Testis (tissue), 2 donors: ENCODE measurements around the gene MAST4.

Experiments
- POLR2A ChIP-seq: fragments of 450-650 bp; IDR thresholded peaks from one replicate; pipeline ENCODE4 v1.6.1; 2017; ENCODE audit warnings: antibody characterized with exemption, mild to moderate bottlenecking, moderate library complexity
- TF ChIP-seq, protein P1 (sequence below), 3 experiments: fragments of 450-650 bp in 2 of 3; fragments of 200-600 bp in 1 of 3; sonication (generic) in 1 of 3; IDR thresholded peaks; one replicate each; pipeline ENCODE4 v1.5.1; 2016 to 2019; ENCODE audit warnings: antibody characterized with exemption in 3 of 3, mild to moderate bottlenecking in 2 of 3, moderate library complexity in 1 of 3

DNA sequence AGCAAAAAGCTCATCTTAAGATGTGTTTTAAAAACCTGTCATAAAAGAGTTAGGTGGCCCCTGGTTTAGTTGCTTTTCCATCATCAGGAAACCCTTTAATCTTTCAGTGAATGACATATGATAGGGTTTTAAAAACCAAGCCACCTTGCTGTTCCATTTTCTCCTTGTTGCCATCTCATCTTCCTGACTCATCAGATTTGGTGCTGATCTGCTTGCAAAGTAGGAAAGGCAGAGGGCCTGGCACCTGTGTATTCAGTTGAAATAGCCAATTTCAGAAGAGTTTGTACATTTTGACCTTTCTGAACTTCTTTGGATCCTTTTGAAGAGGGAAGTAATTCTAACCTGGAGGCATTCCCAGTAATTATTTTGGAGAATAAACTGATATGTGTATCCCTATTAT is 327.7 kb downstream of the MAST4 start:
- TF ChIP-seq, protein P1, sequence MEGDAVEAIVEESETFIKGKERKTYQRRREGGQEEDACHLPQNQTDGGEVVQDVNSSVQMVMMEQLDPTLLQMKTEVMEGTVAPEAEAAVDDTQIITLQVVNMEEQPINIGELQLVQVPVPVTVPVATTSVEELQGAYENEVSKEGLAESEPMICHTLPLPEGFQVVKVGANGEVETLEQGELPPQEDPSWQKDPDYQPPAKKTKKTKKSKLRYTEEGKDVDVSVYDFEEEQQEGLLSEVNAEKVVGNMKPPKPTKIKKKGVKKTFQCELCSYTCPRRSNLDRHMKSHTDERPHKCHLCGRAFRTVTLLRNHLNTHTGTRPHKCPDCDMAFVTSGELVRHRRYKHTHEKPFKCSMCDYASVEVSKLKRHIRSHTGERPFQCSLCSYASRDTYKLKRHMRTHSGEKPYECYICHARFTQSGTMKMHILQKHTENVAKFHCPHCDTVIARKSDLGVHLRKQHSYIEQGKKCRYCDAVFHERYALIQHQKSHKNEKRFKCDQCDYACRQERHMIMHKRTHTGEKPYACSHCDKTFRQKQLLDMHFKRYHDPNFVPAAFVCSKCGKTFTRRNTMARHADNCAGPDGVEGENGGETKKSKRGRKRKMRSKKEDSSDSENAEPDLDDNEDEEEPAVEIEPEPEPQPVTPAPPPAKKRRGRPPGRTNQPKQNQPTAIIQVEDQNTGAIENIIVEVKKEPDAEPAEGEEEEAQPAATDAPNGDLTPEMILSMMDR (IDR thresholded peaks at IDR 0.05), result no peak
- TF ChIP-seq POLR2A, result no peak
